Measurements from ENCODE around the gene FARP1.

The FARP1 gene

GRCh38 chr13:98485561-98485960 lies 342.7 kb downstream of the FARP1 start:
- DNase-seq (ENCODE audit: low spot score), result no peak
- no peak overlapping the region for H3K4me3 ChIP-seq (ENCODE audit: severe bottlenecking)
- peaks cover 17% of the 10 kb centered on the region for H3K36me3 ChIP-seq (ENCODE audit: low read depth)
- peak overlapping the region; percentile 92 for H3K27ac ChIP-seq (ENCODE audit: poor library complexity, severe bottlenecking)
- ATAC-seq (ENCODE audit: low read depth), result no peak
- no peaks in the 10 kb centered on the region for H3K27me3 ChIP-seq (ENCODE audit: insufficient read depth, poor library complexity, severe bottlenecking)
- H3K4me1 ChIP-seq (ENCODE audit: insufficient read depth, poor library complexity, severe bottlenecking), result peaks cover 30% of the 10 kb centered on the region
- no peaks in the 10 kb centered on the region for H3K9me3 ChIP-seq (ENCODE audit: severe bottlenecking)
- TF ChIP-seq CTCF (IDR thresholded peaks at IDR 0.05; ENCODE audit: poor library complexity, severe bottlenecking), result no peak

- Histone ChIP-seq H3K4me1 (ENCODE audit: insufficient read depth, poor library complexity, severe bottlenecking) (peaks cover 30% of the 10 kb centered on the region), H3K9me3 (ENCODE audit: severe bottlenecking) (no peaks in the 10 kb centered on the region), H3K27me3 (ENCODE audit: insufficient read depth, poor library complexity, severe bottlenecking) (no peaks in the 10 kb centered on the region), H3K27ac (ENCODE audit: poor library complexity, severe bottlenecking) (peak overlapping the region; percentile 92), H3K36me3 (ENCODE audit: low read depth) (peaks cover 14% of the 10 kb centered on the region), H3K4me3 (ENCODE audit: severe bottlenecking) (no peak overlapping the region)
- TF ChIP-seq CTCF (IDR thresholded peaks at IDR 0.05; ENCODE audit: poor library complexity, severe bottlenecking), result no peak
- no peak for ATAC-seq (ENCODE audit: low read depth)
- no peak for DNase-seq (ENCODE audit: low spot score)
Measured at GRCh38 chr13:98486412-98486811, 343.5 kb downstream of the FARP1 start.

GRCh38 chr13:98487016-98487415 lies 344.1 kb downstream of the FARP1 start:
- Histone ChIP-seq H3K4me3 (ENCODE audit: severe bottlenecking) (no peak overlapping the region), H3K9me3 (ENCODE audit: severe bottlenecking) (no peaks in the 10 kb centered on the region), H3K27me3 (ENCODE audit: insufficient read depth, poor library complexity, severe bottlenecking) (no peaks in the 10 kb centered on the region), H3K4me1 (ENCODE audit: insufficient read depth, poor library complexity, severe bottlenecking) (peaks cover 30% of the 10 kb centered on the region), H3K27ac (ENCODE audit: poor library complexity, severe bottlenecking) (peak overlapping the region; percentile 92), H3K36me3 (ENCODE audit: low read depth) (peaks cover 8% of the 10 kb centered on the region)
- ATAC-seq (ENCODE audit: low read depth) (no peak), DNase-seq (ENCODE audit: low spot score) (no peak)
- TF ChIP-seq CTCF (IDR thresholded peaks at IDR 0.05; ENCODE audit: poor library complexity, severe bottlenecking), result no peak

GRCh38 chr13:98487522-98487921 lies 344.6 kb downstream of the FARP1 start:
- H3K4me1 ChIP-seq (ENCODE audit: insufficient read depth, poor library complexity, severe bottlenecking), result peaks cover 30% of the 10 kb centered on the region
- H3K27me3 ChIP-seq (ENCODE audit: insufficient read depth, poor library complexity, severe bottlenecking), result no peaks in the 10 kb centered on the region
- peaks cover 7% of the 10 kb centered on the region; the same call in 1 of the 2 replicates for H3K36me3 ChIP-seq (ENCODE audit: low read depth)
- no peak for DNase-seq (ENCODE audit: low spot score)
- H3K4me3 ChIP-seq (ENCODE audit: severe bottlenecking), result no peak overlapping the region
- no peak for TF ChIP-seq CTCF (IDR thresholded peaks at IDR 0.05; ENCODE audit: poor library complexity, severe bottlenecking)
- no peaks in the 10 kb centered on the region for H3K9me3 ChIP-seq (ENCODE audit: severe bottlenecking)
- peak overlapping the region; percentile 92 for H3K27ac ChIP-seq (ENCODE audit: poor library complexity, severe bottlenecking)
- ATAC-seq (ENCODE audit: low read depth), result no peak

GRCh38 chr13:98488736-98489135 lies 345.8 kb downstream of the FARP1 start:
- no peak for TF ChIP-seq CTCF (IDR thresholded peaks at IDR 0.05; ENCODE audit: poor library complexity, severe bottlenecking)
- DNase-seq (ENCODE audit: low spot score) (no peak), ATAC-seq (ENCODE audit: low read depth) (no peak)
- H3K27me3 ChIP-seq (ENCODE audit: insufficient read depth, poor library complexity, severe bottlenecking), result no peaks in the 10 kb centered on the region
- peaks cover 16% of the 10 kb centered on the region; the same call in 1 of the 2 replicates for H3K36me3 ChIP-seq (ENCODE audit: low read depth)
- H3K27ac ChIP-seq (ENCODE audit: poor library complexity, severe bottlenecking), result peak overlapping the region; percentile 92
- no peaks in the 10 kb centered on the region for H3K9me3 ChIP-seq (ENCODE audit: severe bottlenecking)
- H3K4me3 ChIP-seq (ENCODE audit: severe bottlenecking), result no peak overlapping the region
- peaks cover 18% of the 10 kb centered on the region for H3K4me1 ChIP-seq (ENCODE audit: insufficient read depth, poor library complexity, severe bottlenecking)

All from RWPE2 (cell line).